GM19035 (cell line): Measurements from ENCODE around the gene DNAJC3.

Experiments
- ATAC-seq: cut with Tn5 transposase; IDR thresholded peaks from one replicate; pipeline ENCODE4 v1.9.1; 2021; ENCODE audit not compliant: unreplicated experiment

The DNAJC3 gene

DNA sequence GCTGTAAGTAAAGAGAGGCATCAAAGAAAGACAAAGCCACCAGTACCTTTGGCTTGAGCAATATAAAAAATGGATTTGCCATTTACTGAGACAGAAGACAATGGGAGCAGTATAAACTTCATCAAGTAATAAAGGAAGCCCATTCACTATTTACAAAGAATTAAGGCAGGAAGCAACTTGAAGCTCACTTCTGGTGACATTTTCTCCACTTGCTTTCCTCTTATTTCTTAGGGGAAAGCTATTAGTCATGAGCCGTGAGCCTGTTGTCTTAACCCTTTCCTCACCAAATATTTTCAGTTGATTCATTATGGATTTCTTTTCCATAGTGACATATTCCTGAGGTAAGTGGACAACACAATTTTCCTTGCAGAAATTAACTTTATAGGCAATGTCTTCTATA is 156.8 kb downstream of the DNAJC3 start:
- no peak for ATAC-seq

- peak; percentile 90 for ATAC-seq
Observed at GRCh38 chr13:95834134-95834765, 157.3 kb downstream of the DNAJC3 start.

DNA sequence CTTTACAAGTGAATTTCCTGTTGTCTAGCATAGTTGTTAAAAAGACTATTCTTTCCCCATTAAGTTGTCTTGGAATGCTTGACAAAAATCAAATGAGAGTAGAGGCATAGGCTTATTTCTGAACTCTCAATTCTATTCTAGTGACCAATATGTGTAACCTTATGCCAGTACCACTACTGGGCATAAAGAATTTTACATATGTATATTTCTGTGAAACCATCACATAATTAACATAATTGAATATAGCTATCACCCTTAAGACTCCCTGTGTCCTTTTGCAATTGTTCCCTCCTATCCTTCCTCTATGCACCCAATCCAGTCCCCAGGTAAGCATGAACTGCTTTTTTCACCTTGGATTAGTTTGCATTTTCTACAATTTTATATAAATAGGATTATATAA is 165.0 kb downstream of the DNAJC3 start:
- no peak for ATAC-seq

DNA sequence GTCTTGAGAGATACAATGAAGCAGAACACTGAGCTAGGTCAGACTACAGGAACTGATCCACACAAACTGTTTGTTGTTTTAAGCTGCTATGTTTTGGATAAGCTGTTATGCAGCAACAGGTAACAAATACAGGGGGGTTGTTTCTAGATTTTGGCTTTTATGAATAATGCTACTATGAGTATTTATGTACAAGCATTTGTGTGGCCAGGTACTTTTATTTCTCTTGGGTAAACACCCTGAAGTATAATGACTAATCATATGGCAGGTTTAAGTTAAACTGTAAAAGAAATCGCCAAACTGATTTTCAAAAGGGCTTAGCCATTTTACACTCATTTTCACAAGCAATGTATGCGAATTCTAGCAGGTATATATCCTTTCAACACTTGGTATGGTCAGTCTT is 166.0 kb downstream of the DNAJC3 start:
- no peak for ATAC-seq
